CD4-positive, alpha-beta T cell (primary cell): ENCODE results near the gene RHPN2. TPM values are rescaled to one million over a fixed set of nuclear protein-coding genes. Genes with fewer than 3 reads are reported as not detected.

Experiments used
- ATAC-seq: fragments of 200-7000 bp; cut with Tn5 transposase; one replicate; pipeline ENCODE4 v1.10.0; 2022; ENCODE audit warnings: mild to moderate bottlenecking; ENCODE audit not compliant: poor library complexity
- CTCF ChIA-PET: fragments of 350-600 bp; sonication (Branson Sonifier 250); formaldehyde crosslinking; loops from one replicate; lab custom pipeline; 2021; ENCODE audit warnings: antibody characterized with exemption, inconsistent platforms; lab: Charles Lee
- POLR2A ChIA-PET: fragments of 350-600 bp; sonication (Branson Sonifier 250); formaldehyde crosslinking; loops from one replicate; lab custom pipeline; 2021; ENCODE audit warnings: antibody characterized with exemption, inconsistent platforms; lab: Charles Lee
- DNase-seq, 14 experiments: peaks; one replicate each; pipeline ENCODE4 v3.0.0-alpha.2; 2013 to 2020; ENCODE audit warnings: mixed read lengths in 2 of 14
- H3K27ac ChIP-seq, 2 donors: one replicate each; pipeline versions ENCODE4 v1.5.1 to v1.7.0; 2013; ENCODE audit warnings: low read length in 2 of 2, low read depth in 1 of 2, mild to moderate bottlenecking in 1 of 2
- H3K27me3 ChIP-seq, 2 experiments: 1 replicate in 1 of 2; 2 replicates in 1 of 2; pipeline versions ENCODE4 v1.6.1 to v1.7.0; 2013; ENCODE audit warnings: low read length in 2 of 2, control low read depth in 1 of 2, mild to moderate bottlenecking in 1 of 2, moderate library complexity in 1 of 2; ENCODE audit not compliant: insufficient read depth in 2 of 2, control insufficient read depth in 1 of 2
- H3K36me3 ChIP-seq: one replicate; pipeline ENCODE4 v1.6.1; 2013; ENCODE audit warnings: low read length, control low read depth; ENCODE audit not compliant: insufficient read depth
- H3K4me1 ChIP-seq: one replicate; pipeline ENCODE4 v1.6.1; 2013; ENCODE audit warnings: low read length, control low read depth; ENCODE audit not compliant: insufficient read depth
- H3K4me3 ChIP-seq: one replicate; pipeline ENCODE4 v1.5.1; 2013; ENCODE audit warnings: mild to moderate bottlenecking, low read length, moderate library complexity
- H3K9me3 ChIP-seq, 2 experiments: 1 replicate in 1 of 2; 2 replicates in 1 of 2; pipeline versions ENCODE4 v1.6.1 to v1.7.0; 2013; ENCODE audit warnings: low read length in 2 of 2, mild to moderate bottlenecking in 2 of 2, control low read depth in 1 of 2, moderate library complexity in 1 of 2; ENCODE audit not compliant: control insufficient read depth in 1 of 2, insufficient read depth in 1 of 2
- H3K27ac Mint-ChIP-seq: one replicate; pipeline ENCODE4 v1.8.0; 2020; ENCODE audit warnings: mixed read lengths
- H3K27me3 Mint-ChIP-seq: one replicate; pipeline ENCODE4 v1.8.0; 2021; ENCODE audit warnings: mixed read lengths
- H3K36me3 Mint-ChIP-seq: one replicate; pipeline ENCODE4 v1.8.0; 2021; ENCODE audit warnings: low read depth, mixed read lengths
- H3K4me1 Mint-ChIP-seq: one replicate; pipeline ENCODE4 v1.8.0; 2021; ENCODE audit warnings: low read depth, mixed read lengths
- H3K4me3 Mint-ChIP-seq: one replicate; pipeline ENCODE4 v1.8.0; 2020; ENCODE audit warnings: mild to moderate bottlenecking, mixed read lengths
- H3K9me3 Mint-ChIP-seq: one replicate; pipeline ENCODE4 v1.8.0; 2020; ENCODE audit warnings: mixed read lengths
- intact Hi-C, 2 experiments: fragments of 100-400 bp; cut with DNase I in 1 of 2; cut with micrococcal nuclease in 1 of 2; formaldehyde crosslinking; loops; one replicate each; pipeline versions ENCODE4 v1.15.1 to v1.9.0; 2023 to 2025; cut with DNase I, micrococcal nuclease
- total RNA-seq, 174 experiments: library from RNA in 2 of 174; stranded (reverse) in 2 of 174; gene quantifications; one replicate each; pipeline ENCODE4 v1.2.3 and lab custom pipeline; 2021 to 2026
- TF ChIP-seq, protein P1 (sequence below): fragments of 200-600 bp; IDR thresholded peaks from one replicate; pipeline ENCODE4 v1.8.0; 2022; ENCODE audit warnings: antibody characterized with exemption, mild to moderate bottlenecking

The RHPN2 gene
- total RNA-seq, 2 experiments from 2014 or later = 0.08 TPM; not detected in 1

DNA sequence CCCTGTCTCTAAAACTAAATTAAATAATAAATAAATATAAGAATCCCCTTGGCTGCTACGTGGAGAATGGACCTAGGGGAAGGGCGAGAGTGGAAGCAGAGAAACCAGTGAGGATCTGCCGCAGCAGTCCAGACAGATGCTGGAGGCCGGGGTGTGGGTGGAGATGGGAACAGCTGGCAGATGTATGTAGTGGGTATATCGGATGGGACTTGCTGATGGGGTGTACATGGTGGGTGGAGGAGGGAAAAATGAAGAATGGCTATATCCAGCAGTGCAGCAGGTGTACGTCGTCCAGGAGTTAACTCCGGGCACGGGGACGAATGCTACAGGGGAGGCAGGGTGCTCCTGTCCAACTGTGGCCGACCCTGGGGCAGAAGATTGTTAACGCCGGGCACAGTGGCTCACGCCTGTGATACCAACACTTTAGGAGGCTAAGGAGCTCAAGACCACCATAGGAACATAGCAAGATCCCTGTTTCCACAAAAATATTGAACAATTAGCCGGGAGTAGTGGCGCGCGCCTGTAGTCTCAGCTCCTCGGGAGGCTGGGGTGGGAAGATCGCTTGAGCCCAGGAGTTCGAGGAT, 93.6 kb downstream of the RHPN2 start:
- CTCF ChIA-PET = interaction anchor here (0.9 kb wide), 1 partner anchor 207 kb away, joined by 3 read pairs; no protein-coding TSS in a partner anchor
- H3K4me1 ChIP-seq = peaks cover 18% of the 10 kb centered on the region
- no peaks in the 10 kb centered on the region for H3K9me3 Mint-ChIP-seq
- no peaks in the 10 kb centered on the region for H3K9me3 ChIP-seq
- peaks cover 18% of the 10 kb centered on the region for H3K4me1 Mint-ChIP-seq
- POLR2A ChIA-PET = interaction anchor here (0.7 to 1.6 kb wide), 8 partner anchors 10 to 626 kb away, joined by 3 to 11 read pairs (median 3); partner anchors contain the start of genes ANKRD27, DPY19L3, RGS9BP and ZNF507
- peak in 1 of 14 experiments; percentile 17 for DNase-seq
- no peaks in the 10 kb centered on the region for H3K27me3 Mint-ChIP-seq
- peak overlapping the region; percentile 60 for H3K4me3 ChIP-seq
- peak overlapping the region; percentile 79 for H3K27ac Mint-ChIP-seq
- no peak for ATAC-seq
- H3K36me3 ChIP-seq = no peaks in the 10 kb centered on the region
- no peaks in the 10 kb centered on the region for H3K27me3 ChIP-seq
- H3K36me3 Mint-ChIP-seq = peaks cover 20% of the 10 kb centered on the region
- H3K4me3 Mint-ChIP-seq = peak overlapping the region; percentile 96
- intact Hi-C loops = loop anchor here (2.0 to 10.0 kb wide), 8 partner anchors 110 to 624 kb away; partner anchors contain the start of genes GPATCH1 (in 2 of the 2), CEBPG (in 1 of the 2), DPY19L3 (in 1 of the 2) and PDCD5 (in 1 of the 2)
- TF ChIP-seq, protein P1, sequence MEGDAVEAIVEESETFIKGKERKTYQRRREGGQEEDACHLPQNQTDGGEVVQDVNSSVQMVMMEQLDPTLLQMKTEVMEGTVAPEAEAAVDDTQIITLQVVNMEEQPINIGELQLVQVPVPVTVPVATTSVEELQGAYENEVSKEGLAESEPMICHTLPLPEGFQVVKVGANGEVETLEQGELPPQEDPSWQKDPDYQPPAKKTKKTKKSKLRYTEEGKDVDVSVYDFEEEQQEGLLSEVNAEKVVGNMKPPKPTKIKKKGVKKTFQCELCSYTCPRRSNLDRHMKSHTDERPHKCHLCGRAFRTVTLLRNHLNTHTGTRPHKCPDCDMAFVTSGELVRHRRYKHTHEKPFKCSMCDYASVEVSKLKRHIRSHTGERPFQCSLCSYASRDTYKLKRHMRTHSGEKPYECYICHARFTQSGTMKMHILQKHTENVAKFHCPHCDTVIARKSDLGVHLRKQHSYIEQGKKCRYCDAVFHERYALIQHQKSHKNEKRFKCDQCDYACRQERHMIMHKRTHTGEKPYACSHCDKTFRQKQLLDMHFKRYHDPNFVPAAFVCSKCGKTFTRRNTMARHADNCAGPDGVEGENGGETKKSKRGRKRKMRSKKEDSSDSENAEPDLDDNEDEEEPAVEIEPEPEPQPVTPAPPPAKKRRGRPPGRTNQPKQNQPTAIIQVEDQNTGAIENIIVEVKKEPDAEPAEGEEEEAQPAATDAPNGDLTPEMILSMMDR = no peak
- H3K27ac ChIP-seq = no peak overlapping the region

- H3K36me3 ChIP-seq = no peaks in the 10 kb centered on the region
- DNase-seq (no peak), ATAC-seq (no peak)
- no peak overlapping the region for H3K4me3 Mint-ChIP-seq
- H3K4me1 Mint-ChIP-seq = peaks cover 15% of the 10 kb centered on the region
- no peak overlapping the region for H3K27ac ChIP-seq
- no peak overlapping the region for H3K27ac Mint-ChIP-seq
- ChIA-PET CTCF (no interaction called here), POLR2A (no interaction called here)
- H3K4me3 ChIP-seq = no peak overlapping the region
- H3K27me3 Mint-ChIP-seq = no peaks in the 10 kb centered on the region
- H3K9me3 Mint-ChIP-seq = no peaks in the 10 kb centered on the region
- H3K4me1 ChIP-seq = peaks cover 18% of the 10 kb centered on the region
- no peaks in the 10 kb centered on the region for H3K27me3 ChIP-seq
- no peaks in the 10 kb centered on the region for H3K9me3 ChIP-seq
- intact Hi-C loops = no loop called here
- H3K36me3 Mint-ChIP-seq = peaks cover 26% of the 10 kb centered on the region
- TF ChIP-seq, protein P1 = no peak
These were observed 95.1 kb downstream of the RHPN2 start for GRCh38 chr19:32969549-32969948.

DNA sequence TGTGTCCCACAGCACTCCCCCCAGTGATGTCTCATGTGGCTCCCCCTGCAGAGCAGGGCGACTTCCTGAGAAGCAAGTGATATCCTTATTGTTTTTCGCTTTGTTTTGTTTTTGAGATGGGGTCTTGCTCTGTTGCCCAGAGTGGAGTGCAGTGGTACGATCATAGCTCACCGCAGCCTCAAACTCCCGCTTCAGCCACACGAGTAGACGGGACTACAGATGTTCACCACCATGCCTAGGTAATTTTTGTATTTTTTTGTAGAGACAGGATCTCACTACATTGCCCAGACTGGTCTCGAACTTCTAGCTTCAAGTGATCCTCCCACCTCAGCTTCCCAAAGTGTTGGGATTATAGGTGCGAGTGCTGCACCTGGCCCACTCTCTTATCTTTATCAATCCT, 97.9 kb downstream of the RHPN2 start:
- no peak for DNase-seq
- POLR2A ChIA-PET = no interaction called here
- Mint-ChIP-seq H3K27me3 (no peaks in the 10 kb centered on the region), H3K36me3 (peaks cover 47% of the 10 kb centered on the region), H3K27ac (no peak overlapping the region), H3K4me1 (peaks cover 7% of the 10 kb centered on the region), H3K9me3 (no peaks in the 10 kb centered on the region), H3K4me3 (no peak overlapping the region)
- H3K36me3 ChIP-seq = peaks cover 4% of the 10 kb centered on the region
- H3K4me3 ChIP-seq = no peak overlapping the region
- intact Hi-C loops = no loop called here
- TF ChIP-seq, protein P1 = no peak
- CTCF ChIA-PET = no interaction called here
- no peaks in the 10 kb centered on the region for H3K27me3 ChIP-seq
- no peaks in the 10 kb centered on the region for H3K9me3 ChIP-seq
- ATAC-seq = no peak
- H3K4me1 ChIP-seq = peaks cover 11% of the 10 kb centered on the region
- no peak overlapping the region for H3K27ac ChIP-seq
